GM23248 (cell line): ENCODE measurements around the gene UBXN10.

Experiments
- EZH2 ChIP-seq: fragments of 200-600 bp; sonication (generic); IDR thresholded peaks from 2 replicates; pipeline ENCODE4 v1.6.1; 2018; ENCODE audit warnings: antibody characterized with exemption, mild to moderate bottlenecking; ENCODE audit not compliant: insufficient read depth, poor library complexity, severe bottlenecking
- EZH2phosphoT487 ChIP-seq: fragments of 200-600 bp; sonication (generic); IDR thresholded peaks from 2 replicates; pipeline ENCODE4 v1.6.1; 2018; ENCODE audit warnings: antibody characterized with exemption, moderate library complexity, mild to moderate bottlenecking, low read depth; ENCODE audit not compliant: insufficient read depth

DNA sequence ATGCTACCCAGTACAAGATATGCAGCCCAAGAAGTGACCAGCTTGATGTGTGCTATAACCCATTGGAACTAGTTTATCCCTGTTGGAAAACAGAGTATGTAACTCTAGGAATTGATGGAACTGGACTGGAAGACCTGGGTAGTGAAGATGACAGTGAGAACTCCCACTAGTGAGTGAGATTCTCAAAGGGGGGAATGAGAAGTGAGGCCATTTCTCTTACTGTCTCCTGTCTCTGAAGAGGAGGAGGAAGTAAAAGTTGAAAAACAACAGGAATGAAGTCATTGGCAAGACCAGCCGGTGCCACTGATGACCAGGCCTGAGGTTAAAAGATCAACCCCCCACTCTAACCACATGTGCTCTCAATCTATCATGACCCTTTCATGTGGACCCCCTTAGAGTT, 25.9 kb upstream of the UBXN10 start:
- TF ChIP-seq EZH2 (no peak), EZH2phosphoT487 (no peak)
